ENCODE measurements around the gene PRR5. TPM values are rescaled to one million over a fixed set of nuclear protein-coding genes. Genes with fewer than 3 reads are reported as not detected.
"Not testable (repeated sequence)": the region's sequence is repeated elsewhere in the genome, so short reads cannot be mapped to it uniquely, and the experiment has no call there.

The PRR5 gene
- total RNA-seq, 1 donor: 10.8 TPM

GRCh38 chr22:44668190-44668885, 33.7 kb upstream of the PRR5 start:
- H3K9me3 ChIP-seq (ENCODE audit: low read depth, low read length): no peaks in the 10 kb centered on the region
- no peaks in the 10 kb centered on the region for H3K27me3 ChIP-seq (ENCODE audit: insufficient read depth, low read length)
- H3K4me3 ChIP-seq (ENCODE audit: low read length): peak overlapping the region; percentile 41
- H3K4me1 ChIP-seq (ENCODE audit: insufficient read depth, low read length): peaks cover 88% of the 10 kb centered on the region

GRCh38 chr22:44668886-44669521, 33.0 kb upstream of the PRR5 start:
- no peaks in the 10 kb centered on the region for H3K9me3 ChIP-seq (ENCODE audit: low read depth, low read length)

GRCh38 chr22:44669561-44669976, 32.4 kb upstream of the PRR5 start:
- Histone ChIP-seq H3K9me3 (ENCODE audit: low read depth, low read length) (no peaks in the 10 kb centered on the region), H3K4me3 (ENCODE audit: low read length) (peak overlapping the region; percentile 41), H3K27me3 (ENCODE audit: insufficient read depth, low read length) (no peaks in the 10 kb centered on the region), H3K4me1 (ENCODE audit: insufficient read depth, low read length) (peaks cover 76% of the 10 kb centered on the region)

More at GRCh38 chr22:44668886-44669521, 33.0 kb upstream of the PRR5 start:
- Histone ChIP-seq H3K27me3 (ENCODE audit: insufficient read depth, low read length) (no peaks in the 10 kb centered on the region), H3K4me3 (ENCODE audit: low read length) (peak overlapping the region; percentile 41), H3K4me1 (ENCODE audit: insufficient read depth, low read length) (peaks cover 81% of the 10 kb centered on the region)

GRCh38 chr22:44670220-44670988, 31.6 kb upstream of the PRR5 start:
- Histone ChIP-seq H3K9me3 (ENCODE audit: low read depth, low read length) (no peaks in the 10 kb centered on the region), H3K4me1 (ENCODE audit: insufficient read depth, low read length) (peaks cover 67% of the 10 kb centered on the region), H3K27me3 (ENCODE audit: insufficient read depth, low read length) (no peaks in the 10 kb centered on the region), H3K4me3 (ENCODE audit: low read length) (no peak overlapping the region)

- Histone ChIP-seq H3K27me3 (ENCODE audit: insufficient read depth, low read length) (peaks cover 4% of the 10 kb centered on the region), H3K4me1 (ENCODE audit: insufficient read depth, low read length) (peaks cover 59% of the 10 kb centered on the region), H3K4me3 (ENCODE audit: low read length) (no peak overlapping the region)
Observed at GRCh38 chr22:44671742-44672141, 30.3 kb upstream of the PRR5 start.

GRCh38 chr22:44672632-44673031, 29.4 kb upstream of the PRR5 start:
- peaks cover 59% of the 10 kb centered on the region for H3K4me1 ChIP-seq (ENCODE audit: insufficient read depth, low read length)
- H3K27me3 ChIP-seq (ENCODE audit: insufficient read depth, low read length): peaks cover 7% of the 10 kb centered on the region
- H3K9me3 ChIP-seq (ENCODE audit: low read depth, low read length): no peaks in the 10 kb centered on the region
- no peak overlapping the region for H3K4me3 ChIP-seq (ENCODE audit: low read length)

More at GRCh38 chr22:44671742-44672141, 30.3 kb upstream of the PRR5 start:
- H3K9me3 ChIP-seq (ENCODE audit: low read depth, low read length): no peaks in the 10 kb centered on the region

- H3K4me1 ChIP-seq (ENCODE audit: insufficient read depth, low read length): peaks cover 55% of the 10 kb centered on the region
- H3K27me3 ChIP-seq (ENCODE audit: insufficient read depth, low read length): peaks cover 7% of the 10 kb centered on the region
- H3K9me3 ChIP-seq (ENCODE audit: low read depth, low read length): no peaks in the 10 kb centered on the region
- H3K4me3 ChIP-seq (ENCODE audit: low read length): no peak overlapping the region
Observed at GRCh38 chr22:44673406-44673805, 28.6 kb upstream of the PRR5 start.

GRCh38 chr22:44676066-44676440, 26.0 kb upstream of the PRR5 start:
- H3K9me3 ChIP-seq (ENCODE audit: low read depth, low read length); H3K27me3 ChIP-seq (ENCODE audit: insufficient read depth, low read length); H3K4me3 ChIP-seq (ENCODE audit: low read length): not testable (repeated sequence)
- H3K4me1 ChIP-seq (ENCODE audit: insufficient read depth, low read length): peaks cover 39% of the 10 kb centered on the region

- Histone ChIP-seq H3K27me3 (ENCODE audit: insufficient read depth, low read length) (peaks cover 7% of the 10 kb centered on the region), H3K4me1 (ENCODE audit: insufficient read depth, low read length) (peaks cover 39% of the 10 kb centered on the region), H3K9me3 (ENCODE audit: low read depth, low read length) (no peaks in the 10 kb centered on the region), H3K4me3 (ENCODE audit: low read length) (no peak overlapping the region)
Observed at GRCh38 chr22:44676441-44677352, 25.3 kb upstream of the PRR5 start.

GRCh38 chr22:44677353-44677840, 24.6 kb upstream of the PRR5 start:
- Histone ChIP-seq H3K4me3 (ENCODE audit: low read length) (no peak overlapping the region), H3K9me3 (ENCODE audit: low read depth, low read length) (no peaks in the 10 kb centered on the region), H3K27me3 (ENCODE audit: insufficient read depth, low read length) (peaks cover 7% of the 10 kb centered on the region), H3K4me1 (ENCODE audit: insufficient read depth, low read length) (peaks cover 34% of the 10 kb centered on the region)

GRCh38 chr22:44677871-44678555, 24.0 kb upstream of the PRR5 start:
- Histone ChIP-seq H3K27me3 (ENCODE audit: insufficient read depth, low read length) (peaks cover 7% of the 10 kb centered on the region), H3K4me3 (ENCODE audit: low read length) (no peak overlapping the region), H3K4me1 (ENCODE audit: insufficient read depth, low read length) (peaks cover 31% of the 10 kb centered on the region), H3K9me3 (ENCODE audit: low read depth, low read length) (no peaks in the 10 kb centered on the region)

- Histone ChIP-seq H3K9me3 (ENCODE audit: low read depth, low read length) (no peaks in the 10 kb centered on the region), H3K27me3 (ENCODE audit: insufficient read depth, low read length) (peaks cover 7% of the 10 kb centered on the region), H3K4me1 (ENCODE audit: insufficient read depth, low read length) (peaks cover 39% of the 10 kb centered on the region), H3K4me3 (ENCODE audit: low read length) (no peak overlapping the region)
Observed at GRCh38 chr22:44678556-44679305, 23.3 kb upstream of the PRR5 start.

GRCh38 chr22:44679306-44679647, 22.7 kb upstream of the PRR5 start:
- not testable (repeated sequence) for H3K9me3 ChIP-seq (ENCODE audit: low read depth, low read length); H3K27me3 ChIP-seq (ENCODE audit: insufficient read depth, low read length); H3K4me3 ChIP-seq (ENCODE audit: low read length)
- H3K4me1 ChIP-seq (ENCODE audit: insufficient read depth, low read length): peaks cover 42% of the 10 kb centered on the region

Measured in mononuclear cell (primary cell).